H1 (cell line): ENCODE results near the gene ITIH6. TPM values are rescaled to one million over a fixed set of nuclear protein-coding genes. Genes with fewer than 3 reads are reported as not detected.

Experiments used
- CTCF ChIA-PET: fragments of 300-600 bp; sonication (Branson Sonifier 250); formaldehyde crosslinking; loops from one replicate; lab custom pipeline; 2021; ENCODE audit not compliant: partially characterized antibody; lab: Charles Lee
- POLR2A ChIA-PET: fragments of 300-600 bp; sonication (Branson Sonifier 250); formaldehyde crosslinking; loops from one replicate; lab custom pipeline; 2021; ENCODE audit warnings: inconsistent platforms; ENCODE audit not compliant: partially characterized antibody; lab: Charles Lee
- DNase-seq, 2 experiments: peaks; one replicate each; pipeline versions ENCODE4 v3.0.0 to v3.0.0-alpha.2; 2010 to 2022; ENCODE audit warnings: low spot score in 2 of 2, low read depth in 1 of 2, mixed read lengths in 1 of 2
- FAIRE-seq: peaks from 2 replicates; lab custom pipeline; 2011; peaks lifted over from hg19 to GRCh38; lab: Jason Lieb, UNC
- H2AFZ ChIP-seq: 2 replicates; pipeline ENCODE4 v1.8.1; 2012; ENCODE audit warnings: low read length, inconsistent platforms
- H2AK5ac ChIP-seq: 2 replicates; pipeline ENCODE4 v1.6.1; 2013; ENCODE audit warnings: low read depth, low read length
- H2BK120ac ChIP-seq: replicated peaks from 2 replicates; pipeline ENCODE3; 2013; ENCODE audit warnings: low read depth, low read length, inconsistent platforms
- H2BK12ac ChIP-seq: 2 replicates; pipeline ENCODE4 v1.6.1; 2013; ENCODE audit warnings: low read depth, low read length
- H2BK15ac ChIP-seq: 2 replicates; pipeline ENCODE4 v1.6.1; 2013; ENCODE audit warnings: low read length
- H2BK20ac ChIP-seq: 2 replicates; pipeline ENCODE4 v1.6.1; 2013; ENCODE audit warnings: low read length
- H2BK5ac ChIP-seq: 2 replicates; pipeline ENCODE4 v1.6.1; 2013; ENCODE audit warnings: low read depth, low read length
- H3K14ac ChIP-seq: 2 replicates; pipeline ENCODE4 v1.6.1; 2013; ENCODE audit warnings: inconsistent platforms; ENCODE audit not compliant: insufficient read length
- H3K18ac ChIP-seq: 2 replicates; pipeline ENCODE4 v1.6.1; 2013; ENCODE audit warnings: low read length; ENCODE audit errors: extremely low read depth
- H3K23ac ChIP-seq: 2 replicates; pipeline ENCODE4 v1.6.1; 2013; ENCODE audit warnings: inconsistent platforms; ENCODE audit not compliant: insufficient read length
- H3K23me2 ChIP-seq: 2 replicates; pipeline ENCODE4 v1.6.1; 2013; ENCODE audit warnings: low read depth, low read length
- H3K27ac ChIP-seq: 2 replicates; pipeline ENCODE4 v1.6.1; 2011; ENCODE audit warnings: low read depth, low read length, inconsistent platforms
- H3K27me3 ChIP-seq, 4 experiments: replicated peaks in 1 of 4; 1 replicate in 1 of 4; 2 replicates in 3 of 4; pipeline versions ENCODE4 v1.6.1 to v1.8.1; 2011 to 2013; ENCODE audit warnings: low read length in 3 of 4, mild to moderate bottlenecking in 3 of 4, inconsistent platforms in 2 of 4, mixed read lengths in 2 of 4, moderate library complexity in 1 of 4; ENCODE audit not compliant: control insufficient read depth in 3 of 4, insufficient read depth in 3 of 4; ENCODE audit errors: extremely low read depth in 1 of 4
- H3K36me3 ChIP-seq, 4 experiments: 2 replicates each; pipeline versions ENCODE4 v1.6.1 to v1.8.1; 2011 to 2013; ENCODE audit warnings: mild to moderate bottlenecking in 4 of 4, low read length in 3 of 4, moderate library complexity in 2 of 4, control low read depth in 1 of 4, inconsistent platforms in 1 of 4; ENCODE audit not compliant: insufficient read depth in 4 of 4, control insufficient read depth in 2 of 4
- H3K4ac ChIP-seq: replicated peaks from 2 replicates; pipeline ENCODE3; 2013; ENCODE audit warnings: low read length, low read depth, mixed read lengths, inconsistent platforms; ENCODE audit not compliant: insufficient read length
- H3K4me1 ChIP-seq, 4 experiments: replicated peaks in 1 of 4; 1 replicate in 1 of 4; 2 replicates in 3 of 4; pipeline versions ENCODE4 v1.6.1 to v1.8.1; 2011 to 2013; ENCODE audit warnings: low read length in 3 of 4, inconsistent platforms in 2 of 4, mixed read lengths in 1 of 4; ENCODE audit not compliant: insufficient read depth in 4 of 4, control insufficient read depth in 3 of 4
- H3K4me2 ChIP-seq, 2 experiments: 2 replicates each; pipeline versions ENCODE4 v1.6.1 to v1.8.1; 2011 to 2013; ENCODE audit warnings: low read depth in 2 of 2, low read length in 2 of 2, control low read depth in 1 of 2, inconsistent platforms in 1 of 2, mild to moderate bottlenecking in 1 of 2; ENCODE audit not compliant: insufficient read depth in 1 of 2
- H3K4me3 ChIP-seq, 4 experiments: fragments of 200-600, 300-600 bp in 1 of 4; sonication (generic), shearing (Covaris generic), sonication (Bioruptor Twin) in 1 of 4; 2 replicates each; pipeline versions ENCODE4 v1.5.1 to v1.8.1; 2011 to 2016; ENCODE audit warnings: low read length in 4 of 4, low read depth in 3 of 4, control low read depth in 2 of 4, inconsistent platforms in 2 of 4, mild to moderate bottlenecking in 2 of 4, mixed read lengths in 1 of 4, moderate library complexity in 1 of 4; ENCODE audit not compliant: insufficient read depth in 2 of 4; ENCODE audit errors: extremely low read depth in 1 of 4
- H3K56ac ChIP-seq: replicated peaks from 2 replicates; pipeline ENCODE3; 2013; ENCODE audit warnings: low read depth, mild to moderate bottlenecking, mixed read lengths, low read length, inconsistent platforms; ENCODE audit not compliant: insufficient read length
- H3K79me1 ChIP-seq: 2 replicates; pipeline ENCODE4 v1.6.1; 2013; ENCODE audit warnings: low read depth, low read length, control low read depth
- H3K79me2 ChIP-seq, 2 experiments: 2 replicates each; pipeline versions ENCODE4 v1.6.1 to v1.8.1; 2012 to 2013; ENCODE audit warnings: low read length in 2 of 2, mild to moderate bottlenecking in 2 of 2, inconsistent platforms in 1 of 2; ENCODE audit not compliant: insufficient read depth in 2 of 2, control insufficient read depth in 1 of 2
- H3K9ac ChIP-seq, 4 experiments: replicated peaks in 1 of 4; 1 replicate in 1 of 4; 2 replicates in 3 of 4; pipeline versions ENCODE4 v1.6.1 to v1.8.1; 2011 to 2013; ENCODE audit warnings: low read depth in 3 of 4, low read length in 3 of 4, control low read depth in 2 of 4, mild to moderate bottlenecking in 2 of 4, moderate library complexity in 2 of 4, inconsistent platforms in 1 of 4; ENCODE audit errors: extremely low read depth in 1 of 4
- H3K9me3 ChIP-seq, 2 experiments: 2 replicates each; pipeline versions ENCODE4 v1.6.1 to v1.8.1; 2012 to 2013; ENCODE audit warnings: mild to moderate bottlenecking in 2 of 2, moderate library complexity in 2 of 2, control low read depth in 1 of 2, inconsistent platforms in 1 of 2, low read depth in 1 of 2, low read length in 1 of 2, mixed read lengths in 1 of 2; ENCODE audit not compliant: insufficient read depth in 2 of 2
- H4K20me1 ChIP-seq, 2 experiments: replicated peaks in 1 of 2; 2 replicates each; pipeline versions ENCODE3 to v1.8.1; 2011 to 2013; ENCODE audit warnings: inconsistent platforms in 2 of 2, low read length in 2 of 2, mild to moderate bottlenecking in 1 of 2; ENCODE audit not compliant: insufficient read depth in 2 of 2, control insufficient read depth in 1 of 2
- H4K5ac ChIP-seq: 2 replicates; pipeline ENCODE4 v1.6.1; 2013; ENCODE audit warnings: low read length, low read depth, mixed read lengths, inconsistent platforms; ENCODE audit not compliant: insufficient read length
- H4K8ac ChIP-seq: 2 replicates; pipeline ENCODE4 v1.8.0; 2013; ENCODE audit warnings: mild to moderate bottlenecking, moderate library complexity, low read length, inconsistent platforms; ENCODE audit not compliant: insufficient read depth; ENCODE audit errors: extremely low read depth
- H4K91ac ChIP-seq: replicated peaks from 2 replicates; pipeline ENCODE3; 2013; ENCODE audit warnings: low read length, mixed read lengths, inconsistent platforms; ENCODE audit not compliant: insufficient read length
- CBX5 ChIP-seq: fragments of 300-800, 300-1000 bp; sonication (generic); IDR thresholded peaks from 2 replicates; pipeline ENCODE4 v1.7.1; 2016; ENCODE audit warnings: antibody characterized with exemption, low read length, low read depth
- CHD1 ChIP-seq: IDR thresholded peaks from 2 replicates; pipeline ENCODE4 v1.6.1; 2012; ENCODE audit warnings: low read depth, low read length, improper control_type of control experiment
- CREB1 ChIP-seq: IDR thresholded peaks from 2 replicates; pipeline ENCODE4 v1.6.1; 2012; ENCODE audit warnings: inconsistent platforms
- CTBP2 ChIP-seq: IDR thresholded peaks from 2 replicates; pipeline ENCODE4 v1.7.0; 2011; ENCODE audit warnings: borderline replicate concordance, mild to moderate bottlenecking, moderate library complexity, mixed read lengths, low read length; ENCODE audit not compliant: insufficient read depth, insufficient read length
- FOSL1 ChIP-seq: IDR thresholded peaks from 2 replicates; pipeline ENCODE4 v1.6.1; 2011; ENCODE audit warnings: mild to moderate bottlenecking, low read depth, low read length, moderate library complexity; ENCODE audit not compliant: insufficient read depth
- JUN ChIP-seq: IDR thresholded peaks from 2 replicates; pipeline ENCODE4 v1.6.1; 2011; ENCODE audit warnings: low read depth, mild to moderate bottlenecking, improper control_type of control experiment, low read length
- MAX ChIP-seq: IDR thresholded peaks from 2 replicates; pipeline ENCODE4 v1.6.1; 2012; ENCODE audit warnings: inconsistent platforms
- SIN3A ChIP-seq, 2 experiments: IDR thresholded peaks in 1 of 2; conservative IDR thresholded peaks in 1 of 2; 2 replicates each; pipeline ENCODE4 v1.6.1; 2011 to 2012; ENCODE audit warnings: low read length in 2 of 2, improper control_type of control experiment in 1 of 2, low read depth in 1 of 2, mild to moderate bottlenecking in 1 of 2
- SP1 ChIP-seq: IDR thresholded peaks from 2 replicates; pipeline ENCODE4 v1.6.1; 2011; ENCODE audit warnings: low read depth, low read length
- SP4 ChIP-seq: IDR thresholded peaks from 2 replicates; pipeline ENCODE4 v1.6.1; 2012; ENCODE audit warnings: low read length, inconsistent platforms
- TAF7 ChIP-seq: optimal IDR thresholded peaks from 2 replicates; pipeline ENCODE3; 2011; ENCODE audit warnings: low read depth, mild to moderate bottlenecking, inconsistent platforms, low read length, moderate library complexity, borderline replicate concordance
- YY1 ChIP-seq: IDR thresholded peaks from 2 replicates; pipeline ENCODE4 v1.6.1; 2011; ENCODE audit warnings: low read depth, mild to moderate bottlenecking, low read length
- ZNF274 ChIP-seq: IDR thresholded peaks from 2 replicates; pipeline ENCODE4 v1.7.0; 2012; ENCODE audit warnings: low read length, borderline replicate concordance; ENCODE audit errors: extremely low read depth
- WGBS, 2 experiments: shearing (Covaris generic) in 1 of 2; methylation state at CpG; one replicate each; pipeline versions ENCODE4 v1.1.6 to v1.1.7; 2013 to 2015; ENCODE audit warnings: low lambda C conversion rate in 2 of 2, mixed read lengths in 2 of 2, inconsistent platforms in 1 of 2, low coverage in 1 of 2, missing lambda C conversion rate in 1 of 2; ENCODE audit not compliant: insufficient replicate concordance in 2 of 2, insufficient coverage in 1 of 2, insufficient read length in 1 of 2; ENCODE audit errors: extremely low coverage in 1 of 2, missing lambda C conversion rate in 1 of 2; 5-methylcytosine and 5-hydroxymethylcytosine counted together
- polyA plus RNA-seq, 7 experiments: library from polyadenylated mRNA; depleted of rRNA in 3 of 7; stranded (reverse) in 5 of 7; unstranded in 2 of 7; fragments of >200 nt in 5 of 7; fragments of 200-250 nt in 2 of 7; gene quantifications; 1 replicate in 5 of 7; 2 replicates in 1 of 7; 4 replicates in 1 of 7; pipeline versions ENCODE4 v1.2.1 to v1.2.3, GENCODE V29; 2011 to 2013; ENCODE audit warnings: missing spikeins in 2 of 7, mixed read lengths in 2 of 7
- total RNA-seq: library from RNA; stranded (reverse); fragmentation: NEBNext Ultra II Directional; extraction: Animal tissue kit (Norgen Biotek cat#: 25700); gene quantifications from 2 replicates; pipeline ENCODE4 v1.2.1, GENCODE V29; 2021

The ITIH6 gene
- total and polyA plus RNA-seq, 2 of the 8 experiments (the other 6 are each of a cell fraction or from before 2014, with no cell fraction given), result 0.02 TPM; not detected in 1

- no peak overlapping the region for H3K18ac ChIP-seq
- no peak for FAIRE-seq
Measured at GRCh38 chrX:54812306-54812705, 14.3 kb upstream of the ITIH6 start.

More at GRCh38 chrX:54812306-54812705, 14.3 kb upstream of the ITIH6 start:
- Histone ChIP-seq H2BK12ac (no peak overlapping the region), H3K79me1 (no peaks in the 10 kb centered on the region), H3K56ac (no peak overlapping the region), H3K79me2 (peaks cover 0 to 12% of the 10 kb centered on the region in 2 experiments; a peak in 2 of 4 replicates), H3K9ac (no peak overlapping the region), H3K23ac (no peak overlapping the region), H4K91ac (no peak overlapping the region), H2BK20ac (no peak overlapping the region), H4K8ac (no peak overlapping the region), H4K20me1 (peaks cover 0 to 6% of the 10 kb centered on the region in 2 experiments), H3K4me1 (peaks cover 0 to 3% (median 0%) of the 10 kb centered on the region in 4 experiments; a peak in 2 of 7 replicates), H3K14ac (no peak overlapping the region), H3K4ac (no peak overlapping the region), H3K9me3 (no peaks in the 10 kb centered on the region), H2AFZ (no peak overlapping the region), H3K23me2 (peaks cover 2% of the 10 kb centered on the region; the same call in 1 of the 2 replicates), H2BK120ac (no peak overlapping the region), H3K36me3 (peaks cover 14 to 50% (median 38%) of the 10 kb centered on the region in 4 experiments), H3K4me3 (no peak overlapping the region), H2AK5ac (no peak overlapping the region), H3K4me2 (no peak overlapping the region), H4K5ac (no peak overlapping the region), H3K27me3 (no peaks in the 10 kb centered on the region), H2BK5ac (no peak overlapping the region), H3K27ac (no peak overlapping the region), H2BK15ac (no peak overlapping the region)
- TF ChIP-seq JUN (no peak), CREB1 (no peak), SP1 (no peak), TAF7 (no peak), CBX5 (no peak), MAX (no peak), CHD1 (no peak), ZNF274 (no peak), SIN3A (conservative IDR thresholded peaks at IDR 0.05 in 1 of 2, IDR thresholded peaks at IDR 0.05 in 1 of 2; ENCODE audit: low read depth in 1 of 2, low read length in 2 of 2) (no peak), FOSL1 (no peak), SP4 (no peak), YY1 (no peak), CTBP2 (no peak)
- POLR2A ChIA-PET, result no interaction called here
- WGBS, 2 experiments, result 95% methylated on average over 2 of the region's 3 CpGs; no CpG with 5 or more reads in 1 of the 2 experiments
- CTCF ChIA-PET, result no interaction called here
- no peak for DNase-seq
